IMR-90 (cell line): ENCODE results near the gene INPP5D. TPM values are rescaled to one million over a fixed set of nuclear protein-coding genes. Genes with fewer than 3 reads are reported as not detected.

ENCODE experiments used
- ATAC-seq: fragments of 200-7000 bp; cut with Tn5 transposase; 2 replicates; pipeline ENCODE4 v1.9.1; 2020; ENCODE audit warnings: low read depth, mild to moderate bottlenecking, moderate library complexity
- BruUV-seq: library from RNA; stranded (reverse); fragments of 400-500 nt; replicated peaks from 2 replicates; lab custom pipeline; 2021; lab: Mats Ljungman, UMichigan
- CTCF ChIA-PET: fragments of 300-600 bp; formaldehyde crosslinking; extraction: SDS; loops from one replicate; lab custom pipeline; 2021; ENCODE audit warnings: antibody characterized with exemption; lab: Yijun Ruan, JAX
- POLR2A ChIA-PET: fragments of 300-600 bp; sonication (Branson Sonifier 250); formaldehyde crosslinking; loops from one replicate; lab custom pipeline; 2022; ENCODE audit warnings: antibody characterized with exemption; ENCODE audit not compliant: unreplicated experiment; lab: Charles Lee
- DNase-seq: peaks from one replicate; pipeline ENCODE4 v3.0.0; 2013
- H2AFZ ChIP-seq: replicated peaks from 2 replicates; pipeline ENCODE3; 2013; ENCODE audit warnings: low read length, mild to moderate bottlenecking; ENCODE audit not compliant: poor library complexity
- H2AK5ac ChIP-seq: 2 replicates; pipeline ENCODE4 v1.6.1; 2013; ENCODE audit warnings: low read depth, low read length, inconsistent platforms
- H2AK9ac ChIP-seq: replicated peaks from 2 replicates; pipeline ENCODE3; 2013; ENCODE audit warnings: mild to moderate bottlenecking, low read depth, low read length, moderate library complexity; ENCODE audit not compliant: poor library complexity
- H2BK120ac ChIP-seq: 2 replicates; pipeline ENCODE4 v1.6.1; 2013; ENCODE audit warnings: low read depth, low read length, inconsistent platforms
- H2BK15ac ChIP-seq: 3 replicates; pipeline ENCODE4 v1.6.1; 2013; ENCODE audit warnings: low read depth, low read length, inconsistent platforms
- H2BK20ac ChIP-seq: 2 replicates; pipeline ENCODE4 v1.6.1; 2013; ENCODE audit warnings: low read depth, mild to moderate bottlenecking, inconsistent platforms, low read length, moderate library complexity
- H2BK5ac ChIP-seq: 2 replicates; pipeline ENCODE4 v1.6.1; 2013; ENCODE audit warnings: mild to moderate bottlenecking, low read depth, low read length, inconsistent platforms; ENCODE audit not compliant: poor library complexity, severe bottlenecking
- H3K14ac ChIP-seq: replicated peaks from 2 replicates; pipeline ENCODE4 v1.6.1; 2013; ENCODE audit warnings: low read depth, low read length, inconsistent platforms
- H3K18ac ChIP-seq: 2 replicates; pipeline ENCODE4 v1.6.1; 2013; ENCODE audit warnings: low read depth, low read length, control low read depth
- H3K23ac ChIP-seq: 2 replicates; pipeline ENCODE4 v1.6.1; 2013; ENCODE audit warnings: low read depth, low read length, inconsistent platforms
- H3K27ac ChIP-seq: 2 replicates; pipeline ENCODE4 v1.5.1; 2013; ENCODE audit warnings: mild to moderate bottlenecking, control low read depth, low read length; ENCODE audit not compliant: insufficient read depth
- H3K27me3 ChIP-seq: 2 replicates; pipeline ENCODE4 v1.6.1; 2013; ENCODE audit warnings: low read length; ENCODE audit not compliant: control insufficient read depth, insufficient read depth
- H3K36me3 ChIP-seq: 2 replicates; pipeline ENCODE4 v1.6.1; 2013; ENCODE audit warnings: low read length, mixed read lengths; ENCODE audit not compliant: control insufficient read depth, insufficient read depth
- H3K4ac ChIP-seq: 2 replicates; pipeline ENCODE4 v1.6.1; 2013; ENCODE audit warnings: low read depth, low read length, inconsistent platforms
- H3K4me1 ChIP-seq: 2 replicates; pipeline ENCODE4 v1.6.1; 2013; ENCODE audit warnings: low read length, mixed read lengths; ENCODE audit not compliant: control insufficient read depth, insufficient read depth
- H3K4me2 ChIP-seq: 2 replicates; pipeline ENCODE4 v1.6.1; 2013; ENCODE audit warnings: low read depth, mild to moderate bottlenecking, control low read depth, low read length, moderate library complexity
- H3K4me3 ChIP-seq: 2 replicates; pipeline ENCODE4 v1.5.1; 2013; ENCODE audit warnings: low read depth, mild to moderate bottlenecking, control low read depth, low read length, moderate library complexity; ENCODE audit not compliant: insufficient read depth
- H3K56ac ChIP-seq: 2 replicates; pipeline ENCODE4 v1.6.1; 2013; ENCODE audit warnings: low read length, inconsistent platforms; ENCODE audit not compliant: insufficient read depth; ENCODE audit errors: extremely low read depth
- H3K79me1 ChIP-seq, 2 experiments: 2 replicates each; pipeline ENCODE4 v1.6.1; 2013; ENCODE audit warnings: low read length in 2 of 2, inconsistent platforms in 1 of 2, low read depth in 1 of 2
- H3K9ac ChIP-seq: 2 replicates; pipeline ENCODE4 v1.6.1; 2013; ENCODE audit warnings: low read depth, low read length, control low read depth
- H3K9me1 ChIP-seq: 2 replicates; pipeline ENCODE4 v1.6.1; 2013; ENCODE audit warnings: low read length, inconsistent platforms; ENCODE audit not compliant: insufficient read depth
- H3K9me3 ChIP-seq: 2 replicates; pipeline ENCODE4 v1.6.1; 2013; ENCODE audit warnings: low read length; ENCODE audit not compliant: control insufficient read depth, insufficient read depth
- H4K20me1 ChIP-seq: 2 replicates; pipeline ENCODE4 v1.6.1; 2013; ENCODE audit warnings: low read length, inconsistent platforms; ENCODE audit not compliant: insufficient read depth
- H4K5ac ChIP-seq: 2 replicates; pipeline ENCODE4 v1.6.1; 2013; ENCODE audit warnings: mild to moderate bottlenecking, low read depth, low read length, control low read depth
- H4K8ac ChIP-seq, 2 experiments: 2 replicates each; pipeline ENCODE4 v1.6.1; 2013; ENCODE audit warnings: low read depth in 2 of 2, low read length in 2 of 2, control low read depth in 1 of 2, inconsistent platforms in 1 of 2
- H4K91ac ChIP-seq: 2 replicates; pipeline ENCODE4 v1.6.1; 2013; ENCODE audit warnings: low read depth, low read length, inconsistent platforms; ENCODE audit not compliant: insufficient read depth
- BHLHE40 ChIP-seq: fragments of 150-350 bp; IDR thresholded peaks from 2 replicates; pipeline ENCODE4 v1.6.1; 2016; ENCODE audit warnings: mild to moderate bottlenecking, low read depth, low read length
- CEBPB ChIP-seq: IDR thresholded peaks from 2 replicates; pipeline ENCODE4 v1.6.1; 2012; ENCODE audit warnings: low read depth, low read length, improper control_type of control experiment
- CHD1 ChIP-seq: IDR thresholded peaks from 2 replicates; pipeline ENCODE4 v1.6.1; 2012; ENCODE audit warnings: low read depth, low read length, improper control_type of control experiment
- ELK1 ChIP-seq: fragments of 150-350 bp; IDR thresholded peaks from 2 replicates; pipeline ENCODE4 v1.6.1; 2016; ENCODE audit warnings: low read depth, mild to moderate bottlenecking, low read length, moderate library complexity, borderline replicate concordance
- MAFK ChIP-seq: IDR thresholded peaks from 2 replicates; pipeline ENCODE4 v1.6.1; 2012; ENCODE audit warnings: low read depth, low read length, improper control_type of control experiment
- MAZ ChIP-seq: IDR thresholded peaks from 2 replicates; pipeline ENCODE4 v1.6.1; 2012; ENCODE audit warnings: low read depth, mild to moderate bottlenecking, low read length, improper control_type of control experiment, moderate library complexity, borderline replicate concordance
- MXI1 ChIP-seq: IDR thresholded peaks from 2 replicates; pipeline ENCODE4 v1.6.1; 2012; ENCODE audit warnings: low read depth, mild to moderate bottlenecking, low read length, moderate library complexity, borderline replicate concordance
- NFE2L2 ChIP-seq: fragments of 150-350 bp; IDR thresholded peaks from 2 replicates; pipeline ENCODE4 v1.6.1; 2016; ENCODE audit warnings: low read depth, mild to moderate bottlenecking, low read length
- POLR2A ChIP-seq: IDR thresholded peaks from 2 replicates; pipeline ENCODE4 v1.6.1; 2012; ENCODE audit warnings: mild to moderate bottlenecking, low read depth, low read length
- RAD21 ChIP-seq: IDR thresholded peaks from 2 replicates; pipeline ENCODE4 v1.6.1; 2012; ENCODE audit warnings: low read length, improper control_type of control experiment
- RCOR1 ChIP-seq: IDR thresholded peaks from 2 replicates; pipeline ENCODE4 v1.6.1; 2012; ENCODE audit warnings: mild to moderate bottlenecking, low read length, improper control_type of control experiment; ENCODE audit not compliant: insufficient replicate concordance
- RFX5 ChIP-seq: IDR thresholded peaks from 2 replicates; pipeline ENCODE4 v1.8.0; 2012; ENCODE audit warnings: low read depth, mild to moderate bottlenecking, low read length, moderate library complexity
- SMC3 ChIP-seq: fragments of 150-350 bp; IDR thresholded peaks from 2 replicates; pipeline ENCODE4 v1.6.1; 2016; ENCODE audit warnings: low read depth, mild to moderate bottlenecking, antibody characterized with exemption, low read length, moderate library complexity
- WGBS, 2 experiments: methylation state at CpG; one replicate each; pipeline versions ENCODE4 v1.1.5 to v1.1.7; 2013; ENCODE audit warnings: missing lambda C conversion rate in 2 of 2; ENCODE audit not compliant: insufficient read length in 1 of 2; ENCODE audit errors: extremely low coverage in 2 of 2; 5-methylcytosine and 5-hydroxymethylcytosine counted together
- dilution Hi-C: fragments of 300-500 bp; cut with HindIII; formaldehyde crosslinking; loops from one replicate; pipeline ENCODE4 v1.14.3; 2018; ENCODE audit warnings: low sequenced_read_pairs; ENCODE audit not compliant: unreplicated experiment
- in situ Hi-C: fragments of 300-500 bp; cut with MboI; formaldehyde crosslinking; loops from 3 replicates; pipeline ENCODE4 v1.14.3; 2019; ENCODE audit warnings: low sequenced_read_pairs, inconsistent platforms, mixed read lengths
- intact Hi-C: fragments of 100-400 bp; cut with micrococcal nuclease; formaldehyde crosslinking; loops from 2 replicates; pipeline ENCODE4 v1.10.0; 2022
- polyA plus RNA-seq, 3 experiments: library from polyadenylated mRNA; depleted of rRNA; stranded (reverse); fragments of >200 nt; gene quantifications; 2 replicates each; pipeline ENCODE4 v1.2.3, GENCODE V29; 2012; ENCODE audit warnings: low replicate concordance in 1 of 3
- total RNA-seq: library from RNA; depleted of rRNA; stranded (reverse); fragments of >200 nt; gene quantifications from 2 replicates; pipeline ENCODE4 v1.2.3, GENCODE V29; 2012
- TF ChIP-seq, protein P1 (sequence below): conservative IDR thresholded peaks from 2 replicates; pipeline ENCODE4 v1.5.1; 2012; ENCODE audit warnings: mild to moderate bottlenecking, low read depth, low read length, improper control_type of control experiment
- TF ChIP-seq, protein P2 (sequence below): fragments of 150-350 bp; IDR thresholded peaks from 2 replicates; pipeline ENCODE4 v1.6.1; 2017; ENCODE audit warnings: mild to moderate bottlenecking, antibody characterized with exemption, low read length, low read depth

INPP5D gene
- total and polyA plus RNA-seq, 2 of the 4 experiments (the other 2 are of a cell fraction), result 0.18 to 0.29 TPM

GRCh38 chr2:233137040-233137439, 76.9 kb downstream of the INPP5D start:
- no peak overlapping the region for H2AK9ac ChIP-seq
- no peak overlapping the region for H3K14ac ChIP-seq
- no peak overlapping the region for H2BK15ac ChIP-seq
- no peak overlapping the region for H2BK20ac ChIP-seq
- no peaks in the 10 kb centered on the region for H4K20me1 ChIP-seq
- H2BK120ac ChIP-seq, result no peak overlapping the region
- ChIA-PET POLR2A (no interaction called here), CTCF (no interaction called here)
- H3K4me2 ChIP-seq, result no peak overlapping the region
- WGBS, 2 experiments, result no CpG with 5 or more reads among the region's 2 CpGs
- intact Hi-C loops, result no loop called here
- H2BK5ac ChIP-seq, result no peak overlapping the region
- no peaks in the 10 kb centered on the region for H3K9me1 ChIP-seq
- peaks cover 10% of the 10 kb centered on the region for H3K27me3 ChIP-seq
- TF ChIP-seq CHD1, result no peak
- TF ChIP-seq MXI1, result no peak
- no peak for TF ChIP-seq POLR2A
- TF ChIP-seq, protein P1, sequence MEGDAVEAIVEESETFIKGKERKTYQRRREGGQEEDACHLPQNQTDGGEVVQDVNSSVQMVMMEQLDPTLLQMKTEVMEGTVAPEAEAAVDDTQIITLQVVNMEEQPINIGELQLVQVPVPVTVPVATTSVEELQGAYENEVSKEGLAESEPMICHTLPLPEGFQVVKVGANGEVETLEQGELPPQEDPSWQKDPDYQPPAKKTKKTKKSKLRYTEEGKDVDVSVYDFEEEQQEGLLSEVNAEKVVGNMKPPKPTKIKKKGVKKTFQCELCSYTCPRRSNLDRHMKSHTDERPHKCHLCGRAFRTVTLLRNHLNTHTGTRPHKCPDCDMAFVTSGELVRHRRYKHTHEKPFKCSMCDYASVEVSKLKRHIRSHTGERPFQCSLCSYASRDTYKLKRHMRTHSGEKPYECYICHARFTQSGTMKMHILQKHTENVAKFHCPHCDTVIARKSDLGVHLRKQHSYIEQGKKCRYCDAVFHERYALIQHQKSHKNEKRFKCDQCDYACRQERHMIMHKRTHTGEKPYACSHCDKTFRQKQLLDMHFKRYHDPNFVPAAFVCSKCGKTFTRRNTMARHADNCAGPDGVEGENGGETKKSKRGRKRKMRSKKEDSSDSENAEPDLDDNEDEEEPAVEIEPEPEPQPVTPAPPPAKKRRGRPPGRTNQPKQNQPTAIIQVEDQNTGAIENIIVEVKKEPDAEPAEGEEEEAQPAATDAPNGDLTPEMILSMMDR, result no peak
- TF ChIP-seq NFE2L2, result no peak
- TF ChIP-seq, protein P2, sequence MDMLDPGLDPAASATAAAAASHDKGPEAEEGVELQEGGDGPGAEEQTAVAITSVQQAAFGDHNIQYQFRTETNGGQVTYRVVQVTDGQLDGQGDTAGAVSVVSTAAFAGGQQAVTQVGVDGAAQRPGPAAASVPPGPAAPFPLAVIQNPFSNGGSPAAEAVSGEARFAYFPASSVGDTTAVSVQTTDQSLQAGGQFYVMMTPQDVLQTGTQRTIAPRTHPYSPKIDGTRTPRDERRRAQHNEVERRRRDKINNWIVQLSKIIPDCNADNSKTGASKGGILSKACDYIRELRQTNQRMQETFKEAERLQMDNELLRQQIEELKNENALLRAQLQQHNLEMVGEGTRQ, result no peak
- TF ChIP-seq MAFK, result no peak
- no peak for TF ChIP-seq RCOR1
- no peak for TF ChIP-seq MAZ
- TF ChIP-seq SMC3, result no peak
- TF ChIP-seq RFX5, result no peak
- no peak for TF ChIP-seq ELK1
- TF ChIP-seq CEBPB, result no peak
- no peak for TF ChIP-seq RAD21
- TF ChIP-seq BHLHE40, result no peak
- no peak overlapping the region for H3K4ac ChIP-seq
- H3K79me1 ChIP-seq, result no peaks in the 10 kb centered on the region
- in situ Hi-C loops, result no loop called here
- H2AFZ ChIP-seq, result no peak overlapping the region
- H4K91ac ChIP-seq, result no peak overlapping the region
- ATAC-seq (no peak), DNase-seq (no peak)
- no peak overlapping the region for H4K5ac ChIP-seq
- 0 out of 2 replicates have a peak, but pooled peaks cover 3% of the 10 kb centered on the region for H3K9me3 ChIP-seq
- no peak overlapping the region for H3K56ac ChIP-seq
- dilution Hi-C loops, result no loop called here
- H3K4me3 ChIP-seq, result no peak overlapping the region
- no peak overlapping the region for H3K27ac ChIP-seq
- H3K36me3 ChIP-seq, result no peaks in the 10 kb centered on the region
- no peak overlapping the region for H4K8ac ChIP-seq
- no TSS peak for BruUV-seq
- H3K9ac ChIP-seq, result no peak overlapping the region
- H3K4me1 ChIP-seq, result no peaks in the 10 kb centered on the region
- no peak overlapping the region for H2AK5ac ChIP-seq
- no peak overlapping the region for H3K23ac ChIP-seq
- H3K18ac ChIP-seq, result no peak overlapping the region
